GM12865 (cell line): Measurements from ENCODE around the gene FAM107B.

Experiments used
- DNase-seq: peaks from one replicate; pipeline ENCODE4 v3.0.0; 2010; ENCODE audit warnings: low read depth
- H3K4me3 ChIP-seq: 2 replicates; pipeline ENCODE4 v1.5.1; 2011; ENCODE audit warnings: mild to moderate bottlenecking, low read depth, low read length, control low read depth
- CTCF ChIP-seq: IDR thresholded peaks from 2 replicates; pipeline ENCODE4 v1.5.1; 2011; ENCODE audit warnings: low read length, control low read depth, low read depth, inconsistent platforms; ENCODE audit not compliant: insufficient read depth; ENCODE audit errors: missing control alignments

Gene FAM107B

GRCh38 chr10:14478201-14478600 is 296.5 kb downstream of the FAM107B start:
- TF ChIP-seq CTCF: no peak
- DNase-seq: no peak
- no peak overlapping the region for H3K4me3 ChIP-seq

- TF ChIP-seq CTCF: no peak
- DNase-seq: no peak
- H3K4me3 ChIP-seq: no peak overlapping the region
Measured at GRCh38 chr10:14477408-14477710, 297.3 kb downstream of the FAM107B start.

DNA sequence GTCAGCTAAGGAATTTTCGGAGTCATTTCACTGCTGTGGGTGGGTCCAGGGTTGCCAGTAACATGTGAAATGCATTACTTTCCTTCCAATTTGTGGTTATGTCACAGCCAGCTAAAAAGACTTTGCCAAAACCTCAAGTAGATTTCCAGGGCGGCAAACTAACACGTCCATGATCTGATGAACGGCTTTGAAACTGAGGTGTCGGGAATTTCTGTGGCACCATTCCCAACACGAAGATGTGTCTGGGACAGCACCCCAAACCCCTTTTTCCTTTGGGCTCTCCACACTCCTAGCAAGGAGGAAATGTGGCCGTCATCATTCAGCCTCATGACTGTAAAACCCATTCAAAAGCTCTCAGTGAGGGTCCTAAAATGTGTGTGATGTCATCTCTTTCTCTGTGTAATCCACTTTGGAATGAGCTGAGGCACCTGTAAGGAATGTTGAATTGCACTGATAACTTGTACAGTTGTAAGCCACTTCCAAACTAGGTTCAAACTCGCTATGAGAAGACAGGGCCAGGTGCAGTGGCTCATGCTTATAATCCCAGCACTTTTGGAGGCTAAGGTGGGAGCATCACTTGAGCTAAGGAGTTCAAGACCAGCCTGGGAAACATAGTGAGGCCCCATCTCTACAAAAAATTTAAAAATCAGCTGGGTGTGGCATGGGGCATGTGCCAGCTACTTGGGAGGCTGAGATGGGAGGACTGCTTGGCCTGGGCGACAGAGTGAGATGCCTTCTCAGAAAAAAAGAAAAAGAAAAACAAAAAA is 297.9 kb downstream of the FAM107B start:
- DNase-seq: no peak
- no peak overlapping the region for H3K4me3 ChIP-seq
- TF ChIP-seq CTCF: no peak

DNA sequence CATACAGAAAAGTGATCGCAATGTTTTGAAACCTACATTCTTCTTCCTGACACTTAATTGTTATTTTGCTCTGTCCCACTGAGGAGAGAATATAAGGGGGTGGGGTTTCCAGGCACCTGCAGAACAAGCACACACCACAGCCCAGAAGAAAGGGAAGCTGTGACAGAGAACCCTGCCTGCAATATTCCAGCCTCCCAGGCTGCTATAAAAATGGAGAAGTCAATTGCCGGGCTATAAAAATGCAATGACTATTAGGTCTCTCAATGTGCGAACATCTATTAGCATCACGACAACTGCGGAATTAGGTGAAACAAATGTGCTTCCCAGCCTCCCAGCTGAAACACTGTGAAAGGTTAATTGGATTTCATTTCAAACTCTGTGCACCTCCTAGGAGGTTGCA is 298.7 kb downstream of the FAM107B start:
- no peak for DNase-seq
- no peak for TF ChIP-seq CTCF
- no peak overlapping the region for H3K4me3 ChIP-seq

- H3K4me3 ChIP-seq: no peak overlapping the region
- no peak for TF ChIP-seq CTCF
- DNase-seq: peak; percentile 29
Measured at GRCh38 chr10:14474656-14475055, 300.0 kb downstream of the FAM107B start.

DNA sequence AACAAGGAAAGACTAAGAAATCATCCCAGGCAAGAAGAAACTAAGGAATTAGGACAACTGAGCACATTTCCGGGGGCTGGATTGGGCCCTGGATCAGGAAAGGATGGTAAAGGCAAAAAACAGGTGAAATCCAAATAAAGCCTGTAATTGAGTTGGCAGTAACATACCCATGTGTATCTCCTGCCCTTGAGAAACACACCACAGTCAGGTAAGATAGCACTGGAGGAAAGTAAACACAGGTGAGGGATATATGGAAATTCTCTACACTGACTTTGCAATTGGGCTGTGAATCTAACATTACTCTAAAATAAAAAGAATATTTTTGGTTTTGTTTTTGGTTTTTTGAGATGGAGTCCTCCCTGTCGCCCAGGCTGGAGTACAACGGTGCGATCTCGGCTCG is 303.8 kb downstream of the FAM107B start:
- no peak for DNase-seq
- TF ChIP-seq CTCF: no peak
- H3K4me3 ChIP-seq: no peak overlapping the region

- no peak for DNase-seq
- TF ChIP-seq CTCF: no peak
- no peak overlapping the region for H3K4me3 ChIP-seq
Measured at GRCh38 chr10:14468726-14469125, 306.0 kb downstream of the FAM107B start.
